Left lung (tissue), 10 donors: ENCODE results near the gene MBOAT2. TPM values are rescaled to one million over a fixed set of nuclear protein-coding genes. Genes with fewer than 3 reads are reported as not detected.

Experiments used
- ATAC-seq: fragments of 200-7000 bp; cut with Tn5 transposase; one replicate; pipeline ENCODE4 v1.9.1; 2020; ENCODE audit warnings: moderate library complexity
- DNase-seq, 4 donors: peaks; one replicate each; pipeline ENCODE4 v3.0.0-alpha.2; 2013 to 2020
- H3K27ac ChIP-seq, 2 donors: fragments of 200-600 bp; sonication (generic) in 1 of 2; one replicate each; pipeline versions ENCODE4 v1.5.0 to v1.8.0; 2020 to 2021
- H3K27me3 ChIP-seq, 2 donors: fragments of 200-600 bp; sonication (generic) in 1 of 2; one replicate each; pipeline versions ENCODE4 v1.5.0 to v1.8.0; 2020 to 2021
- H3K36me3 ChIP-seq, 2 donors: fragments of 200-600 bp; sonication (generic) in 1 of 2; one replicate each; pipeline versions ENCODE4 v1.5.0 to v1.8.0; 2020 to 2021
- H3K4me1 ChIP-seq, 2 donors: fragments of 200-600 bp; one replicate each; pipeline ENCODE4 v1.8.0; 2021
- H3K4me3 ChIP-seq, 2 donors: fragments of 200-600 bp; sonication (generic) in 1 of 2; one replicate each; pipeline versions ENCODE4 v1.5.0 to v1.8.0; 2020 to 2021; ENCODE audit warnings: mild to moderate bottlenecking in 1 of 2
- H3K9me3 ChIP-seq, 2 donors: fragments of 200-600 bp; sonication (generic) in 1 of 2; one replicate each; pipeline versions ENCODE4 v1.5.0 to v1.8.0; 2020 to 2021
- intact Hi-C, 2 donors: fragments of 100-400 bp; cut with DNase I; formaldehyde crosslinking; loops; one replicate each; pipeline versions ENCODE4 v1.11.2 to v1.14.2; 2022
- polyA plus RNA-seq, 6 donors: library from polyadenylated mRNA; unstranded; fragments of 120-200 nt; gene quantifications; one replicate each; pipeline ENCODE4 v1.2.1, GENCODE V29; 2013; ENCODE audit not compliant: insufficient read length in 6 of 6
- total RNA-seq, 2 donors: library from RNA; stranded (reverse); fragmentation: NEBNext Ultra II Directional; extraction: Animal tissue kit (Norgen Biotek cat#: 25700); gene quantifications; one replicate each; pipeline ENCODE4 v1.2.1, GENCODE V29; 2021
- TF ChIP-seq, protein P1 (sequence below), 2 donors: fragments of 200-600 bp; sonication (generic) in 1 of 2; IDR thresholded peaks; one replicate each; pipeline versions ENCODE4 v1.5.0 to v1.8.0; 2021; ENCODE audit warnings: antibody characterized with exemption in 2 of 2
- donor health status: DM: no; HTN: yes; CAD: no.
- donor health status: DM: no; HTN: no; CAD: no.

MBOAT2 gene
- total and polyA plus RNA-seq, 8 donors, result 32.7 to 85.5 (median 62.9) TPM

DNA sequence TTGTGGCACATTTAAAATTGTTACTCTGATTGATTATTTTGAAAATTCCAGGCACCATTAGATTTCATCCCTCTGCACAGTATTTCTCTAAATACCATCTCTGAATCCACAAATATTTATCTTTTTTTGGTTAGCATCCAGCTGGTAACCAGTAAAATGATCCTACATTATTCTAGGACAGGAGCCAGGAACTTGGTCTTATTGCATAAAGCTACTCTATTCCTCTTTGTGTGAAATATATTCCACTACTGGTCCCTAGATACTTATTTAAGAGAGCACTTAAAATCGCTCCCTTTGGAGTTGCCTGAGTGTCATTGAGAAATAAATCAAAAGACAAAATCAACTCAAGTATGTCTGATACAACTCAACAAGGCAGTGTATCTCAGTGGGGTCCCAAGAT, 7.4 kb upstream of the MBOAT2 start:
- DNase-seq, result peak in 2 of 4 donors; percentile 55 to 66

GRCh38 chr2:9008951-9009664, 5.6 kb upstream of the MBOAT2 start:
- Histone ChIP-seq H3K4me1 (peaks cover 0 to 10% of the 10 kb centered on the region in 2 donors), H3K27ac (no peak overlapping the region), H3K36me3 (no peaks in the 10 kb centered on the region), H3K9me3 (no peaks in the 10 kb centered on the region), H3K4me3 (no peak overlapping the region), H3K27me3 (no peaks in the 10 kb centered on the region)
- intact Hi-C loops, result no loop called here
- TF ChIP-seq, protein P1, sequence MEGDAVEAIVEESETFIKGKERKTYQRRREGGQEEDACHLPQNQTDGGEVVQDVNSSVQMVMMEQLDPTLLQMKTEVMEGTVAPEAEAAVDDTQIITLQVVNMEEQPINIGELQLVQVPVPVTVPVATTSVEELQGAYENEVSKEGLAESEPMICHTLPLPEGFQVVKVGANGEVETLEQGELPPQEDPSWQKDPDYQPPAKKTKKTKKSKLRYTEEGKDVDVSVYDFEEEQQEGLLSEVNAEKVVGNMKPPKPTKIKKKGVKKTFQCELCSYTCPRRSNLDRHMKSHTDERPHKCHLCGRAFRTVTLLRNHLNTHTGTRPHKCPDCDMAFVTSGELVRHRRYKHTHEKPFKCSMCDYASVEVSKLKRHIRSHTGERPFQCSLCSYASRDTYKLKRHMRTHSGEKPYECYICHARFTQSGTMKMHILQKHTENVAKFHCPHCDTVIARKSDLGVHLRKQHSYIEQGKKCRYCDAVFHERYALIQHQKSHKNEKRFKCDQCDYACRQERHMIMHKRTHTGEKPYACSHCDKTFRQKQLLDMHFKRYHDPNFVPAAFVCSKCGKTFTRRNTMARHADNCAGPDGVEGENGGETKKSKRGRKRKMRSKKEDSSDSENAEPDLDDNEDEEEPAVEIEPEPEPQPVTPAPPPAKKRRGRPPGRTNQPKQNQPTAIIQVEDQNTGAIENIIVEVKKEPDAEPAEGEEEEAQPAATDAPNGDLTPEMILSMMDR (IDR thresholded peaks at IDR 0.05), result no peak
- no peak for DNase-seq
- no peak for ATAC-seq

More for the DNA sequence above, 7.4 kb upstream of the MBOAT2 start:
- TF ChIP-seq, protein P1 (IDR thresholded peaks at IDR 0.05), result no peak
- intact Hi-C loops, result no loop called here
- Histone ChIP-seq H3K4me3 (no peak overlapping the region), H3K27me3 (no peaks in the 10 kb centered on the region), H3K36me3 (no peaks in the 10 kb centered on the region), H3K4me1 (no peaks in the 10 kb centered on the region), H3K9me3 (no peaks in the 10 kb centered on the region), H3K27ac (no peak overlapping the region)
- peak; percentile 22 for ATAC-seq

- intact Hi-C loops, result no loop called here
- TF ChIP-seq, protein P1 (IDR thresholded peaks at IDR 0.05), result no peak
- Histone ChIP-seq H3K27ac (no peak overlapping the region), H3K4me3 (no peak overlapping the region), H3K27me3 (no peaks in the 10 kb centered on the region), H3K36me3 (no peaks in the 10 kb centered on the region), H3K4me1 (peaks cover 0 to 29% of the 10 kb centered on the region in 2 donors), H3K9me3 (no peaks in the 10 kb centered on the region)
- ATAC-seq (no peak), DNase-seq (no peak)
Observed at GRCh38 chr2:9006368-9006767, 2.9 kb upstream of the MBOAT2 start.

GRCh38 chr2:9004338-9005204, 1.1 kb upstream of the MBOAT2 start:
- DNase-seq (no peak), ATAC-seq (peak; percentile 16)
- TF ChIP-seq, protein P1 (IDR thresholded peaks at IDR 0.05), result no peak
- intact Hi-C loops, result no loop called here
- Histone ChIP-seq H3K9me3 (no peaks in the 10 kb centered on the region), H3K36me3 (no peaks in the 10 kb centered on the region), H3K27ac (peak overlapping the region; percentile 90 to 91), H3K4me1 (peaks cover 0 to 43% of the 10 kb centered on the region in 2 donors), H3K27me3 (no peaks in the 10 kb centered on the region), H3K4me3 (peak overlapping the region; percentile 68 to 78)

DNA sequence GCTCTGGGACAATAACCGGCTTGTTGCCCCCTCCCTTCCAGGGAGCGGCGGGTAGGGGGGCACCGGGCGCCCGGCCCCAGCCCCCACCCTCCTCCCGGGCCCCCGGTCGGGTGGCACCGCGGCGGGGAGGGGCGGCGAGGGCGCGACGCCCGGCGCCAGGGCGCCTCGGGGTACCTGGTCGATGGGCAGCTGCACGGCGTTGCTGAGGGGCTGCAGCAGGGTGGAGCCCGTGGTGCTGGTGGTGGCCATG, 193 bp downstream of the MBOAT2 start:
- no peaks in the 10 kb centered on the region for H3K9me3 ChIP-seq
- H3K27ac ChIP-seq, result peak overlapping the region; percentile 73 to 90
- no peaks in the 10 kb centered on the region for H3K36me3 ChIP-seq
- H3K4me3 ChIP-seq, result peak overlapping the region; percentile 64 to 78
- peaks cover 0 to 53% of the 10 kb centered on the region in 2 donors for H3K4me1 ChIP-seq
- no peak for ATAC-seq
- intact Hi-C loops, result no loop called here
- TF ChIP-seq, protein P1 (IDR thresholded peaks at IDR 0.05), result no peak
- DNase-seq, result no peak
- no peaks in the 10 kb centered on the region for H3K27me3 ChIP-seq
